H1 (cell line): Measurements from ENCODE around the gene ACAP2. TPM values are rescaled to one million over a fixed set of nuclear protein-coding genes. Genes with fewer than 3 reads are reported as not detected.
A peak's percentile ranks its signal among the peaks of the same experiment; 100 is the strongest.

Source experiments
- BACH1 ChIP-seq: IDR thresholded peaks from 2 replicates; pipeline ENCODE4 v1.6.1; 2012; ENCODE audit warnings: low read length, improper control_type of control experiment
- CHD7 ChIP-seq: fragments of 300-600 bp; sonication (generic); IDR thresholded peaks from 2 replicates; pipeline ENCODE4 v1.7.1; 2012; ENCODE audit warnings: low read length, moderate library complexity, mild to moderate bottlenecking, inconsistent platforms; ENCODE audit not compliant: insufficient replicate concordance
- HDAC2 ChIP-seq, 2 experiments: fragments of 300-600 bp in 1 of 2; sonication (generic) in 1 of 2; IDR thresholded peaks; 2 replicates each; pipeline ENCODE4 v1.6.1; 2011 to 2012; ENCODE audit warnings: low read depth in 2 of 2, low read length in 2 of 2, mild to moderate bottlenecking in 2 of 2, moderate library complexity in 2 of 2, borderline replicate concordance in 1 of 2, inconsistent platforms in 1 of 2
- POLR2A ChIP-seq, 2 experiments: IDR thresholded peaks; 1 replicate in 1 of 2; 2 replicates in 1 of 2; pipeline ENCODE4 v1.6.1; 2011; ENCODE audit warnings: low read depth in 2 of 2, low read length in 2 of 2, mild to moderate bottlenecking in 2 of 2; ENCODE audit errors: control extremely low read depth in 1 of 2
- RBBP5 ChIP-seq: IDR thresholded peaks from 2 replicates; pipeline ENCODE4 v1.7.1; 2012; ENCODE audit warnings: low read depth, mild to moderate bottlenecking, inconsistent platforms, low read length, moderate library complexity, borderline replicate concordance
- polyA plus RNA-seq, 7 experiments: library from polyadenylated mRNA; depleted of rRNA in 3 of 7; stranded (reverse) in 5 of 7; unstranded in 2 of 7; fragments of >200 nt in 5 of 7; fragments of 200-250 nt in 2 of 7; gene quantifications; 1 replicate in 5 of 7; 2 replicates in 1 of 7; 4 replicates in 1 of 7; pipeline versions ENCODE4 v1.2.1 to v1.2.3, GENCODE V29; 2011 to 2013; ENCODE audit warnings: missing spikeins in 2 of 7, mixed read lengths in 2 of 7
- total RNA-seq: library from RNA; stranded (reverse); fragmentation: NEBNext Ultra II Directional; extraction: Animal tissue kit (Norgen Biotek cat#: 25700); gene quantifications from 2 replicates; pipeline ENCODE4 v1.2.1, GENCODE V29; 2021

Gene ACAP2
- total and polyA plus RNA-seq, 2 of the 8 experiments (the other 6 are each of a cell fraction or from before 2014, with no cell fraction given): 7.7 to 37.3 TPM

- TF ChIP-seq CHD7: no peak
- TF ChIP-seq RBBP5: peak; percentile 58
- TF ChIP-seq HDAC2 (IDR thresholded peaks at IDR 0.05; ENCODE audit: borderline replicate concordance in 1 of 2, low read depth in 2 of 2, low read length in 2 of 2): 0 out of 4 replicates have a peak, but pooled peaks of 1 of the 2 experiments have one; percentile 36
- TF ChIP-seq POLR2A (IDR thresholded peaks at IDR 0.05; ENCODE audit: control extremely low read depth in 1 of 2, low read depth in 2 of 2, low read length in 2 of 2): no peak
- no peak for TF ChIP-seq BACH1
- TF ChIP-seq, all 59 proteins: peak for 5
Observed at GRCh38 chr3:195260280-195260905, 182.4 kb downstream of the ACAP2 start (continued).
